H1 (cell line): Measurements from ENCODE around the gene ZBTB20. TPM values are rescaled to one million over a fixed set of nuclear protein-coding genes. Genes with fewer than 3 reads are reported as not detected.

ENCODE experiments used
- ATF3 ChIP-seq: IDR thresholded peaks from 2 replicates; pipeline ENCODE4 v1.6.1; 2011; ENCODE audit warnings: low read depth, mild to moderate bottlenecking, low read length; ENCODE audit not compliant: insufficient read depth
- SIN3A ChIP-seq, 2 experiments: IDR thresholded peaks in 1 of 2; conservative IDR thresholded peaks in 1 of 2; 2 replicates each; pipeline ENCODE4 v1.6.1; 2011 to 2012; ENCODE audit warnings: low read length in 2 of 2, improper control_type of control experiment in 1 of 2, low read depth in 1 of 2, mild to moderate bottlenecking in 1 of 2
- TAF1 ChIP-seq: IDR thresholded peaks from 2 replicates; pipeline ENCODE4 v1.6.1; 2011; ENCODE audit warnings: mild to moderate bottlenecking, low read depth, low read length
- polyA plus RNA-seq, 7 experiments: library from polyadenylated mRNA; depleted of rRNA in 3 of 7; stranded (reverse) in 5 of 7; unstranded in 2 of 7; fragments of >200 nt in 5 of 7; fragments of 200-250 nt in 2 of 7; gene quantifications; 1 replicate in 5 of 7; 2 replicates in 1 of 7; 4 replicates in 1 of 7; pipeline versions ENCODE4 v1.2.1 to v1.2.3, GENCODE V29; 2011 to 2013; ENCODE audit warnings: missing spikeins in 2 of 7, mixed read lengths in 2 of 7
- total RNA-seq: library from RNA; stranded (reverse); fragmentation: NEBNext Ultra II Directional; extraction: Animal tissue kit (Norgen Biotek cat#: 25700); gene quantifications from 2 replicates; pipeline ENCODE4 v1.2.1, GENCODE V29; 2021

The ZBTB20 gene
- total and polyA plus RNA-seq, 2 of the 8 experiments (the other 6 are each of a cell fraction or from before 2014, with no cell fraction given) = 0.35 to 1.3 TPM

- TF ChIP-seq SIN3A (conservative IDR thresholded peaks at IDR 0.05 in 1 of 2, IDR thresholded peaks at IDR 0.05 in 1 of 2; ENCODE audit: low read depth in 1 of 2, low read length in 2 of 2) = no peak
- TF ChIP-seq ATF3 = no peak
- TF ChIP-seq TAF1 = no peak
- TF ChIP-seq, all 59 proteins: peak for 0
Observed at GRCh38 chr3:114571363-114571762, 575.7 kb downstream of the ZBTB20 start (continued).
